ENCODE results near the gene MROH2A.

Gene MROH2A

GRCh38 chr2:233796254-233796653 is 18.1 kb downstream of the MROH2A start:
- Histone ChIP-seq H3K36me3 (ENCODE audit: control insufficient read depth in 2 of 2, insufficient read depth in 1 of 2, low read length in 2 of 2) (no peaks in the 10 kb centered on the region), H3K27ac (ENCODE audit: extremely low read depth, low read depth, low read length) (no peak overlapping the region), H3K9me3 (ENCODE audit: control insufficient read depth, insufficient read depth, low read depth, low read length) (no peaks in the 10 kb centered on the region), H3K4me3 (ENCODE audit: low read depth, low read length) (no peak overlapping the region), H3K4me1 (ENCODE audit: control insufficient read depth, insufficient read depth, low read length) (no peaks in the 10 kb centered on the region)
- CTCF ChIA-PET, result interaction anchor here (1.2 kb wide), 1 partner anchor 11 kb away, joined by 3 read pairs; no protein-coding TSS in a partner anchor
- no peak for TF ChIP-seq GLIS2 (tag by site-specific recombination; IDR thresholded peaks at IDR 0.05)
- TF ChIP-seq ZNF660 (tag by site-specific recombination; IDR thresholded peaks at IDR 0.05), result no peak
- no peak for TF ChIP-seq PRDM2 (tag by site-specific recombination; IDR thresholded peaks at IDR 0.05; ENCODE audit: borderline replicate concordance)
- no peak for TF ChIP-seq ZNF513 (tag by site-specific recombination; IDR thresholded peaks at IDR 0.05)
- TF ChIP-seq ZNF580 (tag by site-specific recombination; IDR thresholded peaks at IDR 0.05), result no peak
- TF ChIP-seq SALL2 (tag by site-specific recombination; IDR thresholded peaks at IDR 0.05; ENCODE audit: borderline replicate concordance), result no peak
- TF ChIP-seq ZFP3 (tag by site-specific recombination; IDR thresholded peaks at IDR 0.05; ENCODE audit: low read depth), result no peak
- no peak for TF ChIP-seq ZNF146 (tag by site-specific recombination; IDR thresholded peaks at IDR 0.05)
- no peak for TF ChIP-seq ZNF394 (tag by site-specific recombination; IDR thresholded peaks at IDR 0.05; ENCODE audit: borderline replicate concordance)
- TF ChIP-seq ZNF501 (tag by site-specific recombination; IDR thresholded peaks at IDR 0.05), result no peak
- TF ChIP-seq ZIC2 (tag by site-specific recombination; IDR thresholded peaks at IDR 0.05), result no peak
- no peak for TF ChIP-seq ZNF391 (tag by site-specific recombination; IDR thresholded peaks at IDR 0.05; ENCODE audit: borderline replicate concordance, low read depth)
- no peak for TF ChIP-seq ZNF610 (tag by site-specific recombination; IDR thresholded peaks at IDR 0.05; ENCODE audit: borderline replicate concordance)
- TF ChIP-seq ZSCAN23 (tag by site-specific recombination; IDR thresholded peaks at IDR 0.05), result no peak
- no peak for TF ChIP-seq ZNF157 (tag by site-specific recombination; IDR thresholded peaks at IDR 0.05)
- POLR2A ChIA-PET, result no interaction called here

- no peak overlapping the region for H3K4me3 ChIP-seq (ENCODE audit: low read depth, low read length)
- TF ChIP-seq ZNF324 (tag by site-specific recombination; IDR thresholded peaks at IDR 0.05), result no peak
- ChIA-PET POLR2A (no interaction called here), CTCF (interaction anchor here (0.6 kb wide), 1 partner anchor 1164 kb away, joined by 3 read pairs; no protein-coding TSS in a partner anchor)
- H3K4me1 ChIP-seq (ENCODE audit: control insufficient read depth, insufficient read depth, low read length), result no peaks in the 10 kb centered on the region
- H3K36me3 ChIP-seq (ENCODE audit: control insufficient read depth in 2 of 2, insufficient read depth in 1 of 2, low read length in 2 of 2), result no peaks in the 10 kb centered on the region
- H3K9me3 ChIP-seq (ENCODE audit: control insufficient read depth, insufficient read depth, low read depth, low read length), result no peaks in the 10 kb centered on the region
- no peak overlapping the region for H3K27ac ChIP-seq (ENCODE audit: extremely low read depth, low read depth, low read length)
Measured at GRCh38 chr2:233798335-233799086, 20.4 kb downstream of the MROH2A start.

Measured in HEK293 (cell line).